ENCODE results near the gene SPNS3. TPM values are rescaled to one million over a fixed set of nuclear protein-coding genes. Genes with fewer than 3 reads are reported as not detected.

SPNS3 gene
- total and polyA plus RNA-seq, 2 donors (not counting 1 experiment from before 2014, with no cell fraction given), result 0.44 to 0.52 TPM

GRCh38 chr17:4508207-4508606, 74.5 kb downstream of the SPNS3 start:
- no peak overlapping the region for H3K4me3 ChIP-seq (ENCODE audit: control extremely low read depth in 1 of 5, extremely low read depth in 1 of 5, insufficient read depth in 1 of 5, low read depth in 2 of 5, low read length in 4 of 5)
- POLR2A ChIA-PET, result no interaction called here
- WGBS (ENCODE audit: insufficient coverage), result 76% methylated on average over 2 of the region's 3 CpGs
- CTCF ChIA-PET, result no interaction called here
- H2AFZ ChIP-seq (ENCODE audit: insufficient read depth, low read depth, low read length, poor library complexity, severe bottlenecking), result no peak overlapping the region
- no peaks in the 10 kb centered on the region for H3K36me3 ChIP-seq (replicated peaks in 1 of 2; ENCODE audit: control extremely low read depth in 1 of 2, control insufficient read depth in 1 of 2, extremely low read depth in 1 of 2, insufficient read depth in 2 of 2, low read length in 1 of 2)
- ATAC-seq (ENCODE audit: low read depth) (no peak), DNase-seq (no peak)
- peaks cover 0 to 7% of the 10 kb centered on the region in 2 donors for H3K4me1 ChIP-seq (ENCODE audit: control insufficient read depth in 2 of 2, insufficient read depth in 2 of 2, low read length in 2 of 2)
- H3K27ac Mint-ChIP-seq, result no peak overlapping the region
- peaks cover 45% of the 10 kb centered on the region for H3K27me3 Mint-ChIP-seq
- no peak for TF ChIP-seq CTCF (IDR thresholded peaks at IDR 0.05)
- TF ChIP-seq EZH2 (IDR thresholded peaks at IDR 0.05; ENCODE audit: borderline replicate concordance, insufficient read depth, low read depth, low read length, poor library complexity, severe bottlenecking), result no peak
- H3K4me1 Mint-ChIP-seq, result peaks cover 1% of the 10 kb centered on the region
- H3K4me2 ChIP-seq (replicated peaks; ENCODE audit: low read depth, low read length, poor library complexity, severe bottlenecking), result no peak overlapping the region
- no peak overlapping the region for H3K4me3 Mint-ChIP-seq
- no peaks in the 10 kb centered on the region for H3K9me3 ChIP-seq (ENCODE audit: control extremely low read depth in 1 of 3, control insufficient read depth in 2 of 3, insufficient read depth in 1 of 3, low read length in 2 of 3)
- H3K9me3 Mint-ChIP-seq (ENCODE audit: insufficient read depth), result no peaks in the 10 kb centered on the region
- no peaks in the 10 kb centered on the region for H3K79me2 ChIP-seq (ENCODE audit: control insufficient read depth, insufficient read depth, low read length)
- peaks cover 0 to 54% (median 13%) of the 10 kb centered on the region in 4 experiments for H3K27me3 ChIP-seq (replicated peaks in 1 of 4; ENCODE audit: control extremely low read depth in 1 of 4, control insufficient read depth in 3 of 4, insufficient read depth in 4 of 4, low read length in 3 of 4)
- H3K9ac ChIP-seq (ENCODE audit: low read length), result no peak overlapping the region
- intact Hi-C loops (cut with micrococcal nuclease), result no loop called here
- H4K20me1 ChIP-seq (ENCODE audit: control insufficient read depth, insufficient read depth, low read length, poor library complexity, severe bottlenecking), result no peaks in the 10 kb centered on the region
- H3K27ac ChIP-seq (ENCODE audit: low read length in 2 of 2), result no peak overlapping the region

- peaks cover 0 to 43% (median 9%) of the 10 kb centered on the region in 4 experiments for H3K27me3 ChIP-seq (replicated peaks in 1 of 4; ENCODE audit: control extremely low read depth in 1 of 4, control insufficient read depth in 3 of 4, insufficient read depth in 4 of 4, low read length in 3 of 4)
- no peaks in the 10 kb centered on the region for H3K79me2 ChIP-seq (ENCODE audit: control insufficient read depth, insufficient read depth, low read length)
- ATAC-seq (ENCODE audit: low read depth), result no peak
- Mint-ChIP-seq H3K9me3 (ENCODE audit: insufficient read depth) (no peaks in the 10 kb centered on the region), H3K27ac (no peak overlapping the region), H3K27me3 (peaks cover 33% of the 10 kb centered on the region), H3K4me3 (no peak overlapping the region), H3K4me1 (peaks cover 1% of the 10 kb centered on the region)
- H2AFZ ChIP-seq (ENCODE audit: insufficient read depth, low read depth, low read length, poor library complexity, severe bottlenecking), result no peak overlapping the region
- no peak overlapping the region for H3K9ac ChIP-seq (ENCODE audit: low read length)
- H3K4me2 ChIP-seq (replicated peaks; ENCODE audit: low read depth, low read length, poor library complexity, severe bottlenecking), result no peak overlapping the region
- intact Hi-C loops (cut with micrococcal nuclease), result no loop called here
- TF ChIP-seq EZH2 (IDR thresholded peaks at IDR 0.05; ENCODE audit: borderline replicate concordance, insufficient read depth, low read depth, low read length, poor library complexity, severe bottlenecking) (no peak), CTCF (IDR thresholded peaks at IDR 0.05) (no peak)
- no peak for DNase-seq
- H3K4me3 ChIP-seq (ENCODE audit: control extremely low read depth in 1 of 5, extremely low read depth in 1 of 5, insufficient read depth in 1 of 5, low read depth in 2 of 5, low read length in 4 of 5), result no peak overlapping the region
- POLR2A ChIA-PET, result no interaction called here
- peaks cover 0 to 7% of the 10 kb centered on the region in 2 donors for H3K4me1 ChIP-seq (ENCODE audit: control insufficient read depth in 2 of 2, insufficient read depth in 2 of 2, low read length in 2 of 2)
- WGBS (ENCODE audit: insufficient coverage), result 20% methylated on average over 8 of the region's 8 CpGs
- H3K9me3 ChIP-seq (ENCODE audit: control extremely low read depth in 1 of 3, control insufficient read depth in 2 of 3, insufficient read depth in 1 of 3, low read length in 2 of 3), result no peaks in the 10 kb centered on the region
- no peak overlapping the region for H3K27ac ChIP-seq (ENCODE audit: low read length in 2 of 2)
- H4K20me1 ChIP-seq (ENCODE audit: control insufficient read depth, insufficient read depth, low read length, poor library complexity, severe bottlenecking), result no peaks in the 10 kb centered on the region
- H3K36me3 ChIP-seq (replicated peaks in 1 of 2; ENCODE audit: control extremely low read depth in 1 of 2, control insufficient read depth in 1 of 2, extremely low read depth in 1 of 2, insufficient read depth in 2 of 2, low read length in 1 of 2), result no peaks in the 10 kb centered on the region
- CTCF ChIA-PET, result no interaction called here
These were observed 75.7 kb downstream of the SPNS3 start for GRCh38 chr17:4509401-4509800.

Data from B cell (primary cell).